H9 (cell line): ENCODE data around the gene GPRC5D. TPM values are rescaled to one million over a fixed set of nuclear protein-coding genes. Genes with fewer than 3 reads are reported as not detected.

Experiments
- DNase-seq: peaks from one replicate; pipeline ENCODE4 v3.0.0-alpha.2; 2017
- H2AFZ ChIP-seq: one replicate; pipeline ENCODE4 v1.6.1; 2013; ENCODE audit warnings: mild to moderate bottlenecking, low read length, control low read depth, moderate library complexity
- H2AK5ac ChIP-seq: 2 replicates; pipeline ENCODE4 v1.6.1; 2013; ENCODE audit warnings: low read length, control low read depth, mixed read lengths; ENCODE audit not compliant: insufficient read length
- H2BK120ac ChIP-seq: one replicate; pipeline ENCODE4 v1.6.1; 2013; ENCODE audit warnings: low read depth, mild to moderate bottlenecking, low read length, control low read depth, inconsistent platforms; ENCODE audit not compliant: poor library complexity, severe bottlenecking
- H2BK12ac ChIP-seq: 2 replicates; pipeline ENCODE4 v1.6.1; 2013; ENCODE audit warnings: low read length, control low read depth, mixed read lengths, low read depth; ENCODE audit not compliant: insufficient read length
- H2BK15ac ChIP-seq: 2 replicates; pipeline ENCODE4 v1.6.1; 2013; ENCODE audit warnings: low read depth, low read length, control low read depth
- H2BK20ac ChIP-seq: one replicate; pipeline ENCODE4 v1.6.1; 2013; ENCODE audit warnings: low read depth, mild to moderate bottlenecking, low read length, control low read depth, inconsistent platforms; ENCODE audit not compliant: poor library complexity, severe bottlenecking
- H2BK5ac ChIP-seq: 2 replicates; pipeline ENCODE4 v1.6.1; 2013; ENCODE audit warnings: low read length, control low read depth, mixed read lengths; ENCODE audit not compliant: insufficient read length
- H3K14ac ChIP-seq: 2 replicates; pipeline ENCODE4 v1.6.1; 2013; ENCODE audit warnings: low read length, control low read depth; ENCODE audit not compliant: insufficient read depth
- H3K18ac ChIP-seq: 2 replicates; pipeline ENCODE4 v1.6.1; 2013; ENCODE audit warnings: low read depth, mild to moderate bottlenecking, mixed read lengths, low read length, control low read depth; ENCODE audit not compliant: insufficient read length
- H3K23ac ChIP-seq: 2 replicates; pipeline ENCODE4 v1.6.1; 2013; ENCODE audit warnings: low read length, control low read depth, mixed read lengths, low read depth; ENCODE audit not compliant: insufficient read length
- H3K23me2 ChIP-seq: 2 replicates; pipeline ENCODE4 v1.6.1; 2013; ENCODE audit warnings: low read depth, mild to moderate bottlenecking, mixed read lengths, low read length, control low read depth; ENCODE audit not compliant: insufficient read length, poor library complexity, severe bottlenecking
- H3K27ac ChIP-seq: 2 replicates; pipeline ENCODE4 v1.5.1; 2013; ENCODE audit warnings: low read length, control low read depth, mixed read lengths, low read depth; ENCODE audit not compliant: insufficient read length
- H3K27me3 ChIP-seq: 2 replicates; pipeline ENCODE4 v1.6.1; 2013; ENCODE audit warnings: low read length, control low read depth, inconsistent platforms; ENCODE audit not compliant: insufficient read depth
- H3K4ac ChIP-seq: 2 replicates; pipeline ENCODE4 v1.6.1; 2013; ENCODE audit warnings: low read depth, mild to moderate bottlenecking, control low read depth, inconsistent platforms, low read length, moderate library complexity
- H3K4me1 ChIP-seq: 2 replicates; pipeline ENCODE4 v1.6.1; 2013; ENCODE audit warnings: low read length, control low read depth, inconsistent platforms; ENCODE audit not compliant: insufficient read depth
- H3K4me2 ChIP-seq: 2 replicates; pipeline ENCODE4 v1.6.1; 2013; ENCODE audit warnings: low read length, control low read depth, mixed read lengths; ENCODE audit not compliant: insufficient read length, insufficient read depth
- H3K56ac ChIP-seq: 2 replicates; pipeline ENCODE4 v1.6.1; 2013; ENCODE audit warnings: low read depth, mild to moderate bottlenecking, mixed read lengths, low read length, control low read depth; ENCODE audit not compliant: insufficient read length
- H3K79me1 ChIP-seq: 2 replicates; pipeline ENCODE4 v1.6.1; 2013; ENCODE audit warnings: low read depth, mild to moderate bottlenecking, moderate library complexity, low read length, control low read depth, inconsistent platforms; ENCODE audit not compliant: insufficient read depth, poor library complexity, severe bottlenecking
- H3K79me2 ChIP-seq: 2 replicates; pipeline ENCODE4 v1.6.1; 2013; ENCODE audit warnings: low read length, control low read depth, inconsistent platforms; ENCODE audit not compliant: insufficient read depth
- H3K9ac ChIP-seq: 2 replicates; pipeline ENCODE4 v1.6.1; 2013; ENCODE audit warnings: low read length, control low read depth, mixed read lengths; ENCODE audit not compliant: insufficient read length; ENCODE audit errors: extremely low read depth
- H3K9me3 ChIP-seq: one replicate; pipeline ENCODE4 v1.6.1; 2013; ENCODE audit warnings: low read depth, low read length, inconsistent platforms; ENCODE audit not compliant: control insufficient read depth
- H3T11ph ChIP-seq: one replicate; pipeline ENCODE4 v1.6.1; 2013; ENCODE audit warnings: mild to moderate bottlenecking, low read length, control low read depth, inconsistent platforms
- H4K20me1 ChIP-seq: one replicate; pipeline ENCODE4 v1.6.1; 2013; ENCODE audit not compliant: control insufficient read depth, insufficient read length, insufficient read depth
- H4K5ac ChIP-seq: 2 replicates; pipeline ENCODE4 v1.6.1; 2013; ENCODE audit warnings: low read depth, mild to moderate bottlenecking, mixed read lengths, low read length, control low read depth; ENCODE audit not compliant: insufficient read length
- H4K8ac ChIP-seq: replicated peaks from 2 replicates; pipeline ENCODE4 v1.6.1; 2013; ENCODE audit warnings: low read length, control low read depth, mixed read lengths, low read depth; ENCODE audit not compliant: insufficient read length
- H4K91ac ChIP-seq: 2 replicates; pipeline ENCODE4 v1.6.1; 2013; ENCODE audit warnings: low read depth, mild to moderate bottlenecking, moderate library complexity, mixed read lengths, low read length, control low read depth; ENCODE audit not compliant: insufficient read length
- H3K27ac Mint-ChIP-seq, 3 experiments: 2 replicates in 2 of 3; 3 replicates in 1 of 3; pipeline ENCODE4 v1.8.0; 2020 to 2021; ENCODE audit warnings: mixed read lengths in 3 of 3, mild to moderate bottlenecking in 1 of 3, moderate library complexity in 1 of 3
- H3K27me3 Mint-ChIP-seq: 2 replicates; pipeline ENCODE4 v1.8.0; 2021; ENCODE audit warnings: low read depth, mild to moderate bottlenecking, moderate library complexity, mixed read lengths
- H3K36me3 Mint-ChIP-seq, 3 experiments: 2 replicates in 2 of 3; 3 replicates in 1 of 3; pipeline ENCODE4 v1.8.0; 2020 to 2021; ENCODE audit warnings: low read depth in 3 of 3, mixed read lengths in 3 of 3; ENCODE audit not compliant: insufficient read depth in 1 of 3
- H3K4me1 Mint-ChIP-seq, 2 experiments: 2 replicates each; pipeline ENCODE4 v1.8.0; 2020; ENCODE audit warnings: mixed read lengths in 2 of 2
- H3K4me3 Mint-ChIP-seq, 2 experiments: 2 replicates in 1 of 2; 3 replicates in 1 of 2; pipeline ENCODE4 v1.8.0; 2020 to 2021; ENCODE audit warnings: mild to moderate bottlenecking in 2 of 2, mixed read lengths in 2 of 2, moderate library complexity in 1 of 2
- H3K9me3 Mint-ChIP-seq, 2 experiments: 2 replicates in 1 of 2; 3 replicates in 1 of 2; pipeline ENCODE4 v1.8.0; 2020; ENCODE audit warnings: mild to moderate bottlenecking in 2 of 2, mixed read lengths in 2 of 2, moderate library complexity in 1 of 2
- CTCF ChIP-seq: fragments of 200-600 bp; sonication (generic); conservative IDR thresholded peaks from 3 replicates; pipeline ENCODE4 v1.8.0; 2021; ENCODE audit warnings: antibody characterized with exemption, mild to moderate bottlenecking
- WGBS: extraction: QIAGEN DNeasy Blood & Tissue Kit; methylation state at CpG from one replicate; pipeline ENCODE4 v1.1.7; 2013; ENCODE audit warnings: missing lambda C conversion rate, low lambda C conversion rate, mixed read lengths; ENCODE audit not compliant: insufficient read length; ENCODE audit errors: extremely low coverage; 5-methylcytosine and 5-hydroxymethylcytosine counted together
- total RNA-seq: library from RNA; stranded (reverse); gene quantifications from 2 replicates; pipeline ENCODE4 v1.2.1, GENCODE V29; 2021

The GPRC5D gene
- total RNA-seq, 1 experiment from 2014 or later: not detected

GRCh38 chr12:12982331-12982730 is 30.4 kb upstream of the GPRC5D start:
- no peak for TF ChIP-seq CTCF
- H3K79me2 ChIP-seq: no peaks in the 10 kb centered on the region
- no peak overlapping the region for H3K9ac ChIP-seq
- Mint-ChIP-seq H3K4me3 (no peak overlapping the region), H3K36me3 (peaks cover 14 to 24% (median 16%) of the 10 kb centered on the region in 3 experiments; a peak in 6 of 7 replicates), H3K27ac (no peak overlapping the region), H3K27me3 (no peaks in the 10 kb centered on the region), H3K9me3 (no peaks in the 10 kb centered on the region), H3K4me1 (peaks cover 10 to 18% of the 10 kb centered on the region in 2 experiments)
- H4K5ac ChIP-seq: no peak overlapping the region
- no peaks in the 10 kb centered on the region for H4K20me1 ChIP-seq
- H3K4ac ChIP-seq: no peak overlapping the region
- no peak overlapping the region for H2AK5ac ChIP-seq
- no peak overlapping the region for H2BK20ac ChIP-seq
- H2BK120ac ChIP-seq: no peak overlapping the region
- H2BK15ac ChIP-seq: no peak overlapping the region
- H3K23ac ChIP-seq: no peak overlapping the region
- no peak overlapping the region for H4K91ac ChIP-seq
- no peak overlapping the region for H2BK12ac ChIP-seq
- H3K23me2 ChIP-seq: no peaks in the 10 kb centered on the region
- H3K79me1 ChIP-seq: no peaks in the 10 kb centered on the region
- no peak overlapping the region for H3K14ac ChIP-seq
- H3K18ac ChIP-seq: no peak overlapping the region
- H3K4me2 ChIP-seq: no peak overlapping the region
- no peaks in the 10 kb centered on the region for H3K27me3 ChIP-seq
- H2AFZ ChIP-seq: no peak overlapping the region
- WGBS: no CpG with 5 or more reads among the region's 2 CpGs
- H3K56ac ChIP-seq: no peak overlapping the region
- no peaks in the 10 kb centered on the region for H3K4me1 ChIP-seq
- H3K9me3 ChIP-seq: no peaks in the 10 kb centered on the region
- DNase-seq: no peak
- H3K27ac ChIP-seq: no peak overlapping the region
- no peak overlapping the region for H4K8ac ChIP-seq
- no peak overlapping the region for H2BK5ac ChIP-seq
- no peak overlapping the region for H3T11ph ChIP-seq
